ACHN (cell line): ENCODE results near the gene ATP10A.

ENCODE experiments used
- DNase-seq: peaks from one replicate; pipeline ENCODE4 v3.0.0-alpha.2; 2015
- in situ Hi-C: cut with HindIII; loops from 2 replicates; pipeline ENCODE4 v1.10.0; 2017; ENCODE audit warnings: low sequenced_read_pairs, low pct_ligation_motif_present, low pct_unique_long_range_greater_than_20kb

Gene ATP10A

GRCh38 chr15:25802285-25802830 is 60.8 kb downstream of the ATP10A start:
- in situ Hi-C loops = no loop called here
- no peak for DNase-seq

- in situ Hi-C loops = no loop called here
These were observed 61.4 kb downstream of the ATP10A start for GRCh38 chr15:25801586-25802284.

GRCh38 chr15:25800761-25801515 is 62.2 kb downstream of the ATP10A start:
- DNase-seq = no peak
- in situ Hi-C loops = no loop called here

More at GRCh38 chr15:25801586-25802284, 61.4 kb downstream of the ATP10A start:
- DNase-seq = no peak

GRCh38 chr15:25799906-25800700 is 63.0 kb downstream of the ATP10A start:
- DNase-seq = no peak
- in situ Hi-C loops = loop anchor here (25.0 kb wide), 1 partner anchor 87 kb away; no protein-coding TSS in a partner anchor

- in situ Hi-C loops = loop anchor here (25.0 kb wide), 1 partner anchor 89 kb away; no protein-coding TSS in a partner anchor
- DNase-seq = no peak
These were observed 64.9 kb downstream of the ATP10A start for GRCh38 chr15:25797936-25798901.

- DNase-seq = no peak
- in situ Hi-C loops = loop anchor here (25.0 kb wide), 1 partner anchor 90 kb away; no protein-coding TSS in a partner anchor
These were observed 65.6 kb downstream of the ATP10A start for GRCh38 chr15:25797511-25797935.

- no peak for DNase-seq
- in situ Hi-C loops = loop anchor here (25.0 kb wide), 1 partner anchor 90 kb away; no protein-coding TSS in a partner anchor
These were observed 66.1 kb downstream of the ATP10A start for GRCh38 chr15:25797035-25797434.

- in situ Hi-C loops = loop anchor here (25.0 kb wide), 1 partner anchor 91 kb away; no protein-coding TSS in a partner anchor
- no peak for DNase-seq
These were observed 66.7 kb downstream of the ATP10A start for GRCh38 chr15:25796395-25796794.

GRCh38 chr15:25795712-25796111 is 67.4 kb downstream of the ATP10A start:
- DNase-seq = no peak
- in situ Hi-C loops = loop anchor here (25.0 kb wide), 1 partner anchor 92 kb away; no protein-coding TSS in a partner anchor

GRCh38 chr15:25795061-25795460 is 68.1 kb downstream of the ATP10A start:
- no peak for DNase-seq
- in situ Hi-C loops = loop anchor here (25.0 kb wide), 1 partner anchor 92 kb away; no protein-coding TSS in a partner anchor

GRCh38 chr15:25793354-25794050 is 69.6 kb downstream of the ATP10A start:
- in situ Hi-C loops = loop anchor here (25.0 kb wide), 1 partner anchor 94 kb away; no protein-coding TSS in a partner anchor
- DNase-seq = no peak

GRCh38 chr15:25792128-25792527 is 71.0 kb downstream of the ATP10A start:
- in situ Hi-C loops = loop anchor here (25.0 kb wide), 1 partner anchor 95 kb away; no protein-coding TSS in a partner anchor
- no peak for DNase-seq

GRCh38 chr15:25790000-25790660 is 73.0 kb downstream of the ATP10A start:
- in situ Hi-C loops = loop anchor here (25.0 kb wide), 1 partner anchor 97 kb away; no protein-coding TSS in a partner anchor
- no peak for DNase-seq

GRCh38 chr15:25789616-25789999 is 73.5 kb downstream of the ATP10A start:
- in situ Hi-C loops = loop anchor here (25.0 kb wide), 1 partner anchor 98 kb away; no protein-coding TSS in a partner anchor

GRCh38 chr15:25789211-25789610 is 73.9 kb downstream of the ATP10A start:
- in situ Hi-C loops = loop anchor here (25.0 kb wide), 1 partner anchor 98 kb away; no protein-coding TSS in a partner anchor
- no peak for DNase-seq

More at GRCh38 chr15:25789616-25789999, 73.5 kb downstream of the ATP10A start:
- no peak for DNase-seq
